Measurements from ENCODE around the gene EMP2.

DNA sequence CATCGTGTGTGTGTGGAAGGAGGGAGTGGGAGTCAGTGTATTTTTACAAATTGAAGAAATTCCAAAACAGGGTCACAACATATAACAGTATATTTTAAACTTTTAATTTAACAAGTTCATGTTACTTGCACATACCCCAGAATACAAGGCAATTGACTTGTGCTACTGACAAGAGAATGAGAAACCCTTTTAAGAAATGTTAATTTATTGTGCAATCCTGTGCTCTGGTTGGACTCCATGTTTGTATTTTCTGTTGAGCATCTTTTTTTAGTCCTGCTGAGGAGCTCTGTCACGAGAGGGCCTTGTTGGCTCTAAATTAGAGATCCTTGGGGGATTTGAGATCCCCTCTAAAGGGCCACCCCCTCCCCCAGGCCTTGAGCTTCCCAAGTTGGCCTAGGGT is 1.1 kb upstream of the EMP2 start:
- TF ChIP-seq, protein P1, sequence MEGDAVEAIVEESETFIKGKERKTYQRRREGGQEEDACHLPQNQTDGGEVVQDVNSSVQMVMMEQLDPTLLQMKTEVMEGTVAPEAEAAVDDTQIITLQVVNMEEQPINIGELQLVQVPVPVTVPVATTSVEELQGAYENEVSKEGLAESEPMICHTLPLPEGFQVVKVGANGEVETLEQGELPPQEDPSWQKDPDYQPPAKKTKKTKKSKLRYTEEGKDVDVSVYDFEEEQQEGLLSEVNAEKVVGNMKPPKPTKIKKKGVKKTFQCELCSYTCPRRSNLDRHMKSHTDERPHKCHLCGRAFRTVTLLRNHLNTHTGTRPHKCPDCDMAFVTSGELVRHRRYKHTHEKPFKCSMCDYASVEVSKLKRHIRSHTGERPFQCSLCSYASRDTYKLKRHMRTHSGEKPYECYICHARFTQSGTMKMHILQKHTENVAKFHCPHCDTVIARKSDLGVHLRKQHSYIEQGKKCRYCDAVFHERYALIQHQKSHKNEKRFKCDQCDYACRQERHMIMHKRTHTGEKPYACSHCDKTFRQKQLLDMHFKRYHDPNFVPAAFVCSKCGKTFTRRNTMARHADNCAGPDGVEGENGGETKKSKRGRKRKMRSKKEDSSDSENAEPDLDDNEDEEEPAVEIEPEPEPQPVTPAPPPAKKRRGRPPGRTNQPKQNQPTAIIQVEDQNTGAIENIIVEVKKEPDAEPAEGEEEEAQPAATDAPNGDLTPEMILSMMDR (IDR thresholded peaks at IDR 0.05), result no peak
- TF ChIP-seq POLR2A (IDR thresholded peaks at IDR 0.05), result no peak
- no peak for TF ChIP-seq POLR2AphosphoS5 (IDR thresholded peaks at IDR 0.05)
